ENCODE measurements around the gene IPO4. TPM values are rescaled to one million over a fixed set of nuclear protein-coding genes. Genes with fewer than 3 reads are reported as not detected.

The IPO4 gene
- total and polyA plus RNA-seq, 10 of the 15 experiments (the other 5 are each of a cell fraction or from before 2014, with no cell fraction given), result 7.8 to 139 (median 37.6) TPM

GRCh38 chr14:24235804-24236688 lies 47.4 kb upstream of the IPO4 start (continued):
- TF ChIP-seq, protein P1, sequence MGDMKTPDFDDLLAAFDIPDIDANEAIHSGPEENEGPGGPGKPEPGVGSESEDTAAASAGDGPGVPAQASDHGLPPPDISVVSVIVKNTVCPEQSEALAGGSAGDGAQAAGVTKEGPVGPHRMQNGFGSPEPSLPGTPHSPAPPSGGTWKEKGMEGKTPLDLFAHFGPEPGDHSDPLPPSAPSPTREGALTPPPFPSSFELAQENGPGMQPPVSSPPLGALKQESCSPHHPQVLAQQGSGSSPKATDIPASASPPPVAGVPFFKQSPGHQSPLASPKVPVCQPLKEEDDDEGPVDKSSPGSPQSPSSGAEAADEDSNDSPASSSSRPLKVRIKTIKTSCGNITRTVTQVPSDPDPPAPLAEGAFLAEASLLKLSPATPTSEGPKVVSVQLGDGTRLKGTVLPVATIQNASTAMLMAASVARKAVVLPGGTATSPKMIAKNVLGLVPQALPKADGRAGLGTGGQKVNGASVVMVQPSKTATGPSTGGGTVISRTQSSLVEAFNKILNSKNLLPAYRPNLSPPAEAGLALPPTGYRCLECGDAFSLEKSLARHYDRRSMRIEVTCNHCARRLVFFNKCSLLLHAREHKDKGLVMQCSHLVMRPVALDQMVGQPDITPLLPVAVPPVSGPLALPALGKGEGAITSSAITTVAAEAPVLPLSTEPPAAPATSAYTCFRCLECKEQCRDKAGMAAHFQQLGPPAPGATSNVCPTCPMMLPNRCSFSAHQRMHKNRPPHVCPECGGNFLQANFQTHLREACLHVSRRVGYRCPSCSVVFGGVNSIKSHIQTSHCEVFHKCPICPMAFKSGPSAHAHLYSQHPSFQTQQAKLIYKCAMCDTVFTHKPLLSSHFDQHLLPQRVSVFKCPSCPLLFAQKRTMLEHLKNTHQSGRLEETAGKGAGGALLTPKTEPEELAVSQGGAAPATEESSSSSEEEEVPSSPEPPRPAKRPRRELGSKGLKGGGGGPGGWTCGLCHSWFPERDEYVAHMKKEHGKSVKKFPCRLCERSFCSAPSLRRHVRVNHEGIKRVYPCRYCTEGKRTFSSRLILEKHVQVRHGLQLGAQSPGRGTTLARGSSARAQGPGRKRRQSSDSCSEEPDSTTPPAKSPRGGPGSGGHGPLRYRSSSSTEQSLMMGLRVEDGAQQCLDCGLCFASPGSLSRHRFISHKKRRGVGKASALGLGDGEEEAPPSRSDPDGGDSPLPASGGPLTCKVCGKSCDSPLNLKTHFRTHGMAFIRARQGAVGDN (IDR thresholded peaks at IDR 0.05), result no peak
- no peak for TF ChIP-seq IRF4 (IDR thresholded peaks at IDR 0.05; ENCODE audit: low read depth, low read length)
- TF ChIP-seq SMAD1 (IDR thresholded peaks at IDR 0.05; ENCODE audit: low read depth, partially characterized antibody), result no peak

- Histone ChIP-seq H3K4me1 (ENCODE audit: control insufficient read depth, insufficient read depth, low read length) (peaks cover 14% of the 10 kb centered on the region), H3K9me3 (replicated peaks; ENCODE audit: control insufficient read depth, insufficient read depth, low read length) (no peaks in the 10 kb centered on the region), H4K20me1 (ENCODE audit: control insufficient read depth, insufficient read depth) (no peaks in the 10 kb centered on the region), H3K4me3 (peak overlapping the region; percentile 87), H3K27me3 (replicated peaks in 1 of 2; ENCODE audit: control insufficient read depth in 2 of 2, insufficient read depth in 2 of 2, low read length in 1 of 2) (no peaks in the 10 kb centered on the region), H3K27ac (ENCODE audit: control insufficient read depth, insufficient read depth) (no peak overlapping the region), H3K36me3 (ENCODE audit: control insufficient read depth in 2 of 2, insufficient read depth in 2 of 2, low read length in 1 of 2) (peaks cover 4 to 36% of the 10 kb centered on the region in 2 experiments), H3K9ac (ENCODE audit: control insufficient read depth, insufficient read depth, low read length) (no peak overlapping the region), H3K79me2 (ENCODE audit: control insufficient read depth, insufficient read depth, low read length) (peaks cover 35% of the 10 kb centered on the region), H3K4me2 (ENCODE audit: control insufficient read depth, insufficient read depth) (peak overlapping the region; percentile 93), H2AFZ (ENCODE audit: control insufficient read depth, low read depth, low read length) (no peak overlapping the region)
- no TSS peak for BruUV-seq (replicated peaks)
- POLR2A ChIA-PET, result interaction anchor here (0.6 to 2.1 kb wide), 6 partner anchors 8 to 62 kb away, joined by 3 to 15 read pairs (median 4); partner anchors contain the start of genes MDP1 and TINF2
- in situ Hi-C loops (cut with MboI), result no loop called here
- RAD21 ChIA-PET (ENCODE audit: unreplicated experiment), result interaction anchor here (0.9 to 2.3 kb wide), 4 partner anchors 8 to 139 kb away, joined by 3 to 13 read pairs (median 4); partner anchors contain the start of gene TINF2
- intact Hi-C loops (cut with micrococcal nuclease; ENCODE audit: unreplicated experiment), result no loop called here
- CTCF ChIA-PET, result interaction anchor here (0.7 to 3.0 kb wide), 13 partner anchors 8 to 126 kb away, joined by 3 to 12 read pairs (median 5); partner anchors contain the start of genes CHMP4A, CIDEB, MDP1 and RABGGTA
- SMC1A ChIA-PET (ENCODE audit: uncharacterized antibody, unreplicated experiment), result interaction anchor here (0.8 to 2.8 kb wide), 8 partner anchors 8 to 45 kb away, joined by 3 to 12 read pairs (median 4); partner anchors contain the start of genes MDP1, RABGGTA and TINF2
- no peak for FAIRE-seq
- no peak for ATAC-seq
- WGBS (ENCODE audit: insufficient coverage, insufficient replicate concordance, low lambda C conversion rate, missing lambda C conversion rate), result 98% methylated on average over 3 of the region's 3 CpGs
- no peak for DNase-seq (ENCODE audit: low read depth, low spot score)
- TF ChIP-seq MEF2B (IDR thresholded peaks at IDR 0.05; ENCODE audit: partially characterized antibody, poor library complexity, severe bottlenecking) (no peak), EP300 (IDR thresholded peaks at IDR 0.05; ENCODE audit: borderline replicate concordance in 1 of 2, control insufficient read depth in 1 of 2, low read depth in 2 of 2, low read length in 2 of 2) (no peak), BACH1 (IDR thresholded peaks at IDR 0.05; ENCODE audit: borderline replicate concordance) (no peak), EGR1 (IDR thresholded peaks at IDR 0.05; ENCODE audit: borderline replicate concordance in 1 of 2, low read depth in 2 of 2, low read length in 2 of 2) (no peak), RFX5 (IDR thresholded peaks at IDR 0.05; ENCODE audit: low read depth, low read length) (no peak), SMAD5 (IDR thresholded peaks at IDR 0.05; ENCODE audit: low read depth) (no peak), ZNF207 (IDR thresholded peaks at IDR 0.05; ENCODE audit: borderline replicate concordance) (no peak), USF1 (IDR thresholded peaks at IDR 0.05; ENCODE audit: borderline replicate concordance, extremely low read length, insufficient read depth, low read depth, low read length) (no peak), SIN3A (IDR thresholded peaks at IDR 0.05; ENCODE audit: low read depth, low read length) (no peak), RUNX3 (IDR thresholded peaks at IDR 0.05; ENCODE audit: low read length) (no peak), BCL11A (IDR thresholded peaks at IDR 0.05; ENCODE audit: low read depth, low read length) (no peak)
Observed at GRCh38 chr14:24234095-24235005, 45.7 kb upstream of the IPO4 start.

Data from GM12878 (cell line).